ENCODE results near the gene JAK1.
"Not testable (repeated sequence)": the region's sequence is repeated elsewhere in the genome, so short reads cannot be mapped to it uniquely, and the experiment has no call there.

Gene JAK1

DNA sequence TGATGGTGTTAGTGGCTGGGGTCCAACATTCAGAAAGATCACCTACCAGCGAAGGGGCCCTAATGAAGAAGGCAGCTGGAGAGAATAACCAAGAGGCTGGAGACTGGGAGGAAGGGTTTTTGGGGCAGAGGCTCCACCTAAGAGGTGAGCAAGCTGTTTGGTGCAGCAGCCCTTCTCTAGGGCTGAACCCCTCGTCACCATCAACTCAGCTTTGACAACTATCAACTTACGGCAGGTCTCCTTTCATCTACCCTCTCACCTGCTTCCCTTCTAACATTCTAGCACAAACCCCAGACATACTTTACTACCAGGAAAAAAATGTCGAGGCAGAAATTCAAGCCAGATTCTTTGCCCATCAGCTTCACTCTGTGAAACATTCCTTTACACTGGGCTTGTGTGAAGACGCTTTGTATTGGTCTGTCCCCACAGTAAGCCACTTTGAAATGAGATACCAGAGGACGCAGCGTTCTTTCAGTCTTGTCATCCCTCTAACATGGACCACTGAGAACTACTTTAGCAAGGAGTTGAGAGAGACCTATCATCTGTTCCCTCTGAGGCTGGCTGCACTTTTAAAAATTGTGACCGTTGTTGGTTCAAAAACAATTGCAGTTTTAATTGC is 136.8 kb downstream of the JAK1 start:
- no peak for DNase-seq

DNA sequence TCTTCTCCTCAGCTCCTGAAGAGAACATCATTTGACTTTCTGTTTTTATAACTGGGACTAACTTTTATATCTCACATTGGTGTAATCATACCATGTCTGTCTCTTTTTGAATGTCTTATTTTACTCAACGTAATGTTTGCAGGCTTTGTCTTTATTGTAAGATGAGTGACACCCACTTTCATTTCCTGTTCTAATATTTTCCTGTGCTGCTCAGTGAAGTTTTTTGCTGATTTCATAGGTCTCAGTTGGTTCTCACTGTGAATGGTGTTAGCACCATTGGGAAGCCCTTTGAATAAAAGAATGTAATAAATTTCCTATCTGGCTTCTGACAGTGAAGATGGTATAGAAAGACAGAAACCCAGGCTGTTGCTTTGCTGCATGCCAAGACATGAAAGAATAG is 137.5 kb downstream of the JAK1 start:
- no peak for DNase-seq

DNA sequence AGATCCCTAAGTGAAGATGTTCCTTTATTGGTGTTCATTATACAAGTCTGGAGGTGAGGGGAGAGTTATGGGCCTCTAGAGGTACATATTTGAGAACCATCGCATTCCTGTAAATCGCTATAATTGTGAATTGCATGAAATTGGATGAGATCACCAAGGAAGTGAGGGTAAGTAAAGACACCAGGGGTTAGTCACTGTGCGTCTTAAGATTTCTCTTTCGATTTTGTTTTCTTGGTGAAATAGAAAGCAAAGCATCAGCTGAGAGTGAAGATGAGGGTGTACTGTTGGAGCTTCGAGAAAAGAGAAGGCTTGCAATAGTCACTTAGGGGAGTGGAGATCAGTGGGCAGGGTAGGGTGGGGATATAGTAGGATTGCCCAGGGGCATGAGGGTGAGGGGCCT is 139.4 kb downstream of the JAK1 start:
- DNase-seq = no peak

DNA sequence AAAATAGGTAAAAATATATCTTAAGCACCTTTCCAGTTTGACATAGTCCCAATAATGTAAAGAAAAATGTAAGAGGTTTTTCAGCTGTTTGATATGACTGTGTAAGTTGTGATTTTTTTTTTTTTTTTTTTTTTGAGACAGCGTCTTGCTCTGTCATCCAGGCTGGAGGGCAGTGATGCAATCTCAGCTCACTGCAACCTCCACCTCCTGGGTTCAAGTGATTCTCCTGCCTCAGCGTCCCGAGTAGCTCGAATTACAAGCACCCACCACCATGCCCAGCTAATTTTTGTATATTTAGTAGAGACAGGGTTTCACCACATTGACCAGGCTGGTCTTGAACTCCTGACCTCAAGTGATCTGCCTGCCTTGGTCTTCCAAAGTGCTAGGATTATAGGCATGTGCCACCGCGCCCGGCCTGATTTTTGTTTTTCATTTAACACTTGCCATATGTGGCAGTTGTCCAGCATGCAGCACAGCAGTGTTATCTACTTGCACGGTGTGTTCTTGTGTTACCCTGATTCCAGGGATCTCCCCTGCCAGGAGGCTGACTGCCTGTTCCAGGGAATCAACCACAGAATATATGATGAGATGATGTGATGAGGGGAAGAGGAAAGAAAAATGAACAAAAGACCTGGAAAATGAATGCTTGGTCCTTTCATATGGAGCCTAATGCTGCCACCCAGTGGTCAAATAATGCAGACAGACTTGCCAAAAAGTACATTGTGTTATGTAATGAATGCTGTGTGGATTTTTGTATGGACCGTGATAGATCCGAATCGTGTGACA is 142.5 kb downstream of the JAK1 start:
- peak; percentile 44 for DNase-seq

DNA sequence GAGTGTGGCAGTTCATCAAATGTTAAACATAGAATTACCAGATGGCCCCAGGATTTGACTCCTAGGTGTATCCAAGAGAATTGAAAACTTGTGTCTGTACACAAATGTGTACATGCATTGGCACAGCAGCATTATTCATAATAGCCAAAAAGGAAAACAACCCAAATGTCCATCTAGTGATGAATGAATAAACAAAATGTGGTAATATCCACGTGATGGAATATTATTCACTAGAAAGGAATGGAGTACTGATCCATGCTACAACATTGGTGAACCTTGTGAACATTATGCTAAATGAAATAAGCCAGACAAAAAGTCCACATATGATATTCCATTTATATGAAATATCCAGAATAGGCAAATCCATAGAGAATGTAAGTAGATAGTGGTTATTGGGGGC is 143.7 kb downstream of the JAK1 start:
- no peak for DNase-seq

DNA sequence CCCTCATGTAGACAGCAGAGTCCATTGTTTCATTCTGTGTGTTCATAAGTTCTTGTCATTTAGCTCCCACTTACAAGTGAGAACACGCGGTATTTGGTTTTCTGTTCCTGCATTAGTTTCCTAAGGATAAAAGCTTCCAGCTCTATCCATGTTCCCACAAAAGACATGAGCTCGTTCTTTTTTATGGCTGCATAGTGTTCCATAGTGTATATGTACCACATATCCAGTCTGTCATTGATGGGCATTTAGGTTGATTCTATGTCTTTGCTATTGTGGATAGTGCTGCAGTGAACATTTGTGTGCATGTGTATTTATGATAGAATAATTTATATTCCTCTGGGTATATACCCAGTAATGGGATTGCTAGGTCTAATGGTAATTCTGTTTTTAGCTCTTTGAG is 145.8 kb downstream of the JAK1 start:
- not testable (repeated sequence) for DNase-seq

DNA sequence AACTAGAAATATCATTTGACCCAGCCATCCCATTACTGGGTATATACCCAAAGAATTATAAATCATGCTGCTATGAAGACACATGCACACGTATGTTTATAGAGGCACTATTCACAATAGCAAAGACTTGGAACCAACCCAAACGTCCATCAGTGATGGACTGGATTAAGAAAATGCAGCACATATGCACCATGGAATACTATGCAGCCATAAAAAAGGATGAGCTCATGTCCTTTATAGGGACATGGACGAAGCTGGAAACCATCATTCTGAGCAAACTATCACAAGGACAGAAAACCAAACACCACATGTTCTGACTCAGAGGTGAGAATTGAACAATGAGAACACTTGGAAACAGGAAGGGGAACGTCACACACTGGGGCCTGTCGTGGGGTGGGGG is 149.0 kb downstream of the JAK1 start:
- DNase-seq = not testable (repeated sequence)

DNA sequence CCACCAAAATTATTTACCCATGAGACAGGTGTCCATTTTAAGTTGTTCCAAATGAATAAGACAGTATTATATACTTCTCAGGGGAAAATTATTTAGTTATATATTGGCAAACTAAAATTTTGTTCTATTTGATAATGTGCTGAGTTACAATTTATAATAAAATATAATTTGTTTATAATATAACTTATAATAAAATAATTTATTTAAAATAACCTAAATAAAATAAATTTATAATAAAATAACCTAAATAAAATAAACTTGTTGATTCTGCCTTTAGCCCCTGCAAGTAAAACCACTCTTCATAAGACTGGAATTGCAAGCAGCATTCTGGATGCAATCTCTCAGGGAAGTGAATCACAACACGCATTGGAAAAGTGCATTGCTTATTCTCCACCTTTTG is 151.9 kb downstream of the JAK1 start:
- no peak for DNase-seq

DNA sequence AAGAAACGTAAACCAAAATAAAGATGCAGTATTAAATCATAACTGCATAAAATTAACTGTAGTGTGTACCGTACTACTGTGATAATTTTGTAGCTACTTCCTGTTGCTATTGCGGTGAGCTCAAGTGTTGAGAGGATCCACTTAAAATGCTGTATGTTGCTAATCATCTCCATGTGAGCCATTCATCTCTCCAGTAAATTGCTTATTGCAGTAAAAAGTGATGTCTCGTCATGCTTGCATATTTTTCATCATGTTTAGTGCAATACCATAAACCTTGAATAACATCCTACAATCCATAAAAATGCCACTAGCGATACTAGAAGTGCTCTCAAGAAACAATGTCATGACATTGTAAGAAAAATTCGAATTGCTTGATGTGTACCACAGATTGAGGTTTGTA is 155.2 kb downstream of the JAK1 start:
- no peak for DNase-seq

DNA sequence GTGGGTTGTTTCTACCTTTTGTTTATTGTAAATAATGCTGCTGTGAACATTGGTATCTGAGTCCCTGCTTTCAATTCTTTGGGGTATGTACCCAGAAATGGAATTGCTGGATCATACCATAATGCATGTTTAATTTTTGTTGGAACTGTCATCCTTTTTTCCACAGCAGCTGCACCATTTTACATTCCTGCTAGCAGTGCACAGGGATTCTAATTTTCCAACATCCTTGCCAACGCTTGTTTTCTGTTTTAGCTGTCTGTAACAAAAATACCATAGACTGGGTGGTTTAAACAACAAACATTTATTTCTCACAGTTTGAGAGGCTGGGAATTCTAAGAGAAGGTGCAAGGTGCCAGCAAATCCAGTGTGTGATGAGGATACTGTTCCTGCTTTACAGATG is 156.3 kb downstream of the JAK1 start:
- DNase-seq = no peak

DNA sequence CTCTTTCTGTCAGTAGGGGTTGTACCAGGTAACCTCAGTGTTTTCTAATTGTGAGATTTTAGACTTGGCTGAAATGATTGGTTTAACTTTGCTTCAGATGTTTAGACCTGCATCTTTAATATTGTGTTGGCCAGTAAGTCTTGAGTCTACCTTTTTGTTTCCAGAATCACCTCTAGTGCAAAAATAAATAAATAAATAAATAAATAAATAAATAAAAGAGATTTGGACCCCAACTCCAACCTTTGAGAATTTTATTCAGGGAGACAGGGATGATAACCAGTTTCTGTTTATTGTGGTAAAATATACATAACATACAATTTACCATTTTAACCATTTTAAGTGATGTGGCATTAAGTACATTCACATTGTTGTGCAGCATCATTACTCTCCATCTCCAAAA is 157.0 kb downstream of the JAK1 start:
- no peak for DNase-seq

DNA sequence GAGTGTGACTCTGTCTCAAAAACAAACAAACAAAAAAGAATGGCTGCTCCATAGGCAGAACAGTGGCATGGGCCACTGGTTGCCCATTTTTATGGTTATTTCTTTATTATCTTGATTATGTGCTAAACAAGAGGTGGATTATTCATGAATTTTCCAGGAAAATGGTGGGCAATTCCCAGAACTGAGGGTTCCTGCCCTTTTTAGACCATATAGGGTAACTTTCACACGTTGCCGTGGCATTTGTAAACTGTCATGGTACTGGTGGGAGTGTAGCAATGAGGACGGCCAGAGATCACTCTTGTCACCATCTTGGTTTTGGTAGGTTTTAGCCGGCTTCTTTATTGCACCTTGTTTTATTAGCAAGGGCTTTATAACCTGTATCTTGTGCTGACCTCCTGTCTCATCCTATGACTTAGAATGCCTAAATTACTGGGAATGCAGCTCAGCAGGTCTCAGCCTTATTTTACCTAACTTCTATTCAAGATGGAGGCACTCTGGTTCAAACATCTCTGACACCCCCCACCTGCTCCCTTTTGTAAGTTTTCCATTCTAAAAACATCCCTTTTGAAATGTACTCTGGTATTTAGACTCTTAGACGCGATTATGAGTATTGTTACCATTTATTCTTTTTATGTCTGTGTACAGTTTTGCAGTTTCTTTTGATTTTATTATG is 164.4 kb downstream of the JAK1 start:
- no peak for DNase-seq

DNA sequence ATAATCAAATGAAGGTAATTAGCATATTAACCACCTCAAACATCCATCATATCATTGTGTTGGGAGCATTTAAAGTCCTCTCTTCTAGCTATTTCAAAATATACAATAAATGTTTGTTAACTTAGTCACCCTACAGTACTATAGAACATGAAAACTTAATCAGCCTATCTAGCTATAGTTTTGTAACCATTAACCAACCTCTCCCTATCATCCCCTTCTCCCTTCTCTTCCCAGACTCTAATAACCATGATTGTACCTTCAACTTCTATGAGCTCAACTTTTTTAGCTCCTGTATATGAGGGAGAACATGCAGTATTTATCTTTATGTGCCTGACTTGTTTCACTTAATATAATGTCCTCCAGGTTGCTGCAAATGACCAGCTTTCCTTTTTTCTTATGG is 167.5 kb downstream of the JAK1 start:
- DNase-seq = no peak

DNA sequence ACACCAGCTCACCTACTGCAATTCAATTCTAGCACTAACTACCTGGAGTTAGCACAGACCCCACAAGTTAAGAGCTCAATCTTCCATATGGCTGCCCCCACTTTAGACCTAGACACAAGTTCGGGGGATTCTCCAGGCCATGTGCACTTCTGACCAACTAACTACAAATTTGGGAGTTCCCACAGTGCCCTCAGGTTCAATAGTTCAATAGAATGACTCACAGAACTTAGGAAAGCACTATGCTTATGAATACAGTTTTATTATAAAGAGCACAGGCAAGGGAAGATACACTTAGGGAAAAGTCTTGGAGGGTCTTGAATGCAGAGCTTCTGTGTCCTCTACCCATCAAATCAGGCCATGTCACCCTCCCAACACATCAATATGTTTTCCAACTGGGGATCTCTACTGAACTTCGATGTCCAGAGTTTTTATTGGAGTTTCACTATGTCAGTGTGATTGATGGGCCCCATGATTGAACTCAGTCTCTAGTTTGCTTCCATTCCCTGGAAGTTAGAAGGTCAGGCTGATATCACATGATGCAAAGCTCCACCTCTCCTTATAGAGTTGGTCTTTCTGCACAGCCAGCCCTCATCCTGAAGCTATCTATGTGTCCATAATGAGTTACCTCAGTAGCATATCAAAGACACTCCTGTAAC is 175.4 kb downstream of the JAK1 start:
- no peak for DNase-seq
